Measurements from ENCODE around the gene NPAS3.

DNA sequence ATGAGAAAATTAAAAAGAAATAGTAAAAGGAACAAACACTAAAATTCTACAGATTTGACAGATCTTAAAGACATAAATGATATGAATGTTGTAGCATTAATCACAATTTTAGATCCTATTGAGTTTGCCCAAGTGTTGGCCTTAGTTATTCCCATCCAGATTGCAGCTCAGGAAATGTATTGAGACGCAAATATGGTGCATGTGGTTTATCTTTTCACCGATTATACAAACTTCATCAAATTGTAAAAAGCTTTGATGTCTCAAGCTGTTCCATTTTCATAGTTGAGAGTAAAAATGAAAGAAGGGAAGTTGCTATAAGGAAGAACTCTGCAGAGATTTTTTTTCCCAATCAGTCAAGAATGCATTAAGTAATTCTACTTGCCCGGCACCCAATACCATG lies 683.8 kb downstream of the NPAS3 start:
- TF ChIP-seq CTCF (IDR thresholded peaks at IDR 0.05; ENCODE audit: low read depth, low read length, missing input control) = no peak
- no peak for TF ChIP-seq MAX (IDR thresholded peaks at IDR 0.05)
- TF ChIP-seq RAD21 (IDR thresholded peaks at IDR 0.05) = no peak
- no peak for TF ChIP-seq FOXA1 (IDR thresholded peaks at IDR 0.05)
- TF ChIP-seq ZBTB33 (IDR thresholded peaks at IDR 0.05) = no peak
- no peak for TF ChIP-seq HNF4A (conservative IDR thresholded peaks at IDR 0.05)
- TF ChIP-seq, protein P1, sequence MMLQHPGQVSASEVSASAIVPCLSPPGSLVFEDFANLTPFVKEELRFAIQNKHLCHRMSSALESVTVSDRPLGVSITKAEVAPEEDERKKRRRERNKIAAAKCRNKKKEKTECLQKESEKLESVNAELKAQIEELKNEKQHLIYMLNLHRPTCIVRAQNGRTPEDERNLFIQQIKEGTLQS (IDR thresholded peaks at IDR 0.05) = no peak
- TF ChIP-seq EGR1 (IDR thresholded peaks at IDR 0.05; ENCODE audit: low read depth in 2 of 2) = no peak
- no peak for TF ChIP-seq RXRA (IDR thresholded peaks at IDR 0.05)
- TF ChIP-seq YY1 (IDR thresholded peaks at IDR 0.05) = no peak

All from liver (tissue), 3 donors.